DOHH2 (cell line): ENCODE results near the gene HFE.

ENCODE experiments used
- H3F3A ChIP-seq: fragments of 200-600 bp; sonication (generic), shearing (Covaris generic); 2 replicates; pipeline ENCODE4 v1.6.0; 2016; ENCODE audit warnings: antibody characterized with exemption, mild to moderate bottlenecking; ENCODE audit not compliant: control insufficient read depth, insufficient read depth
- H3K27ac ChIP-seq: fragments of 200-600 bp; sonication (generic); 2 replicates; pipeline ENCODE4 v1.5.1; 2014; ENCODE audit warnings: low read depth, mild to moderate bottlenecking, low read length, moderate library complexity
- H3K27me3 ChIP-seq: fragments of 200-600 bp; sonication (generic); 2 replicates; pipeline ENCODE4 v1.6.1; 2014; ENCODE audit warnings: mild to moderate bottlenecking, low read length, mixed read lengths; ENCODE audit not compliant: control insufficient read depth
- H3K36me3 ChIP-seq: fragments of 200-600 bp; sonication (generic); 2 replicates; pipeline ENCODE4 v1.6.1; 2014; ENCODE audit warnings: mild to moderate bottlenecking, low read length, moderate library complexity, mixed read lengths; ENCODE audit not compliant: control insufficient read depth
- H3K4me1 ChIP-seq: fragments of 200-600 bp; sonication (generic); 2 replicates; pipeline ENCODE4 v1.6.1; 2014; ENCODE audit warnings: mild to moderate bottlenecking, low read length, mixed read lengths; ENCODE audit not compliant: control insufficient read depth
- H3K4me2 ChIP-seq: fragments of 200-600 bp; sonication (generic); 2 replicates; pipeline ENCODE4 v1.6.0; 2014; ENCODE audit warnings: mild to moderate bottlenecking, low read length, moderate library complexity
- H3K4me3 ChIP-seq: fragments of 200-600 bp; sonication (generic); 2 replicates; pipeline ENCODE4 v1.5.1; 2014; ENCODE audit warnings: mild to moderate bottlenecking, low read length, mixed read lengths
- H3K79me2 ChIP-seq: fragments of 200-600 bp; sonication (generic); 2 replicates; pipeline ENCODE4 v1.6.1; 2014; ENCODE audit warnings: mild to moderate bottlenecking, low read length, mixed read lengths; ENCODE audit not compliant: control insufficient read depth
- H3K9me2 ChIP-seq: fragments of 200-600 bp; sonication (generic); replicated peaks from 2 replicates; pipeline ENCODE4 v1.6.1; 2014; ENCODE audit warnings: mild to moderate bottlenecking, low read length, mixed read lengths; ENCODE audit not compliant: control insufficient read depth
- H3K9me3 ChIP-seq: fragments of 200-600 bp; sonication (generic); 2 replicates; pipeline ENCODE4 v1.6.1; 2014; ENCODE audit warnings: antibody characterized with exemption, low read length, mixed read lengths; ENCODE audit not compliant: control insufficient read depth, insufficient read depth
- H4K20me1 ChIP-seq: fragments of 200-600 bp; sonication (generic); 2 replicates; pipeline ENCODE4 v1.6.0; 2014; ENCODE audit warnings: low read depth, mild to moderate bottlenecking, antibody characterized with exemption, low read length, moderate library complexity; ENCODE audit not compliant: control insufficient read depth, insufficient read depth
- EZH2phosphoT487 ChIP-seq: fragments of 200-600 bp; sonication (generic); IDR thresholded peaks from 2 replicates; pipeline ENCODE4 v1.6.1; 2017; ENCODE audit warnings: borderline replicate concordance, mild to moderate bottlenecking, antibody characterized with exemption, low read length, moderate library complexity, mixed read lengths
- TF ChIP-seq, protein P1 (sequence below): fragments of 200-600 bp; sonication (generic); IDR thresholded peaks from one replicate; pipeline ENCODE4 v1.5.1; 2014; ENCODE audit warnings: antibody characterized with exemption, mild to moderate bottlenecking, low read depth, low read length; ENCODE audit not compliant: poor library complexity, severe bottlenecking

Gene HFE

DNA sequence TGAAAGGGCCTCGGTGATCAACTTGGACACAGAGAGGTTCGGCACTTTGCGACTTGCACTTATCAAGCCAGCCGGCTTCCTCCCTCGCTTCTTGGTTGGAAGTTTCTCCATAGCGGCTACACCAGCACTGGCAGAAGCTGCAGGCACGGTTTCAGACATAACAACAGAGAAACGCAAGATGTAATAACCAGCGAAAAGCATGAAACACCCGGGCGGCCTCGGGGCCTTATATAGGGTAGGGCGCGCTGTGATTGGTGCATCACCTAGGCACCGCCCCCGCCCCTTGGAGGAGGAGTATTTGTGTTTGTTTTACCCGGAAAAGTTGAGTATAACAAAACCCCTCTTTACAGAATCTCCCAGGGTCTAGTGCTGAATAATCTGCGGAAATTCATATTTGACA lies 20.7 kb downstream of the HFE start:
- TF ChIP-seq, protein P1, sequence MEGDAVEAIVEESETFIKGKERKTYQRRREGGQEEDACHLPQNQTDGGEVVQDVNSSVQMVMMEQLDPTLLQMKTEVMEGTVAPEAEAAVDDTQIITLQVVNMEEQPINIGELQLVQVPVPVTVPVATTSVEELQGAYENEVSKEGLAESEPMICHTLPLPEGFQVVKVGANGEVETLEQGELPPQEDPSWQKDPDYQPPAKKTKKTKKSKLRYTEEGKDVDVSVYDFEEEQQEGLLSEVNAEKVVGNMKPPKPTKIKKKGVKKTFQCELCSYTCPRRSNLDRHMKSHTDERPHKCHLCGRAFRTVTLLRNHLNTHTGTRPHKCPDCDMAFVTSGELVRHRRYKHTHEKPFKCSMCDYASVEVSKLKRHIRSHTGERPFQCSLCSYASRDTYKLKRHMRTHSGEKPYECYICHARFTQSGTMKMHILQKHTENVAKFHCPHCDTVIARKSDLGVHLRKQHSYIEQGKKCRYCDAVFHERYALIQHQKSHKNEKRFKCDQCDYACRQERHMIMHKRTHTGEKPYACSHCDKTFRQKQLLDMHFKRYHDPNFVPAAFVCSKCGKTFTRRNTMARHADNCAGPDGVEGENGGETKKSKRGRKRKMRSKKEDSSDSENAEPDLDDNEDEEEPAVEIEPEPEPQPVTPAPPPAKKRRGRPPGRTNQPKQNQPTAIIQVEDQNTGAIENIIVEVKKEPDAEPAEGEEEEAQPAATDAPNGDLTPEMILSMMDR: no peak
- no peak for TF ChIP-seq EZH2phosphoT487
- Histone ChIP-seq H3K27ac (no peak overlapping the region), H4K20me1 (no peaks in the 10 kb centered on the region)

GRCh38 chr6:26109772-26110171 lies 22.5 kb downstream of the HFE start:
- Histone ChIP-seq H3K4me1 (peaks cover 5% of the 10 kb centered on the region), H3K9me2 (no peaks in the 10 kb centered on the region), H3K27ac (no peak overlapping the region), H3K36me3 (no peaks in the 10 kb centered on the region), H3K9me3 (no peaks in the 10 kb centered on the region), H3K4me3 (no peak overlapping the region), H3K4me2 (no peak overlapping the region), H3F3A (peaks cover 8% of the 10 kb centered on the region), H3K27me3 (no peaks in the 10 kb centered on the region), H4K20me1 (no peaks in the 10 kb centered on the region), H3K79me2 (no peaks in the 10 kb centered on the region)
- no peak for TF ChIP-seq EZH2phosphoT487
- TF ChIP-seq, protein P1: no peak

More for the DNA sequence above, 20.7 kb downstream of the HFE start:
- no peaks in the 10 kb centered on the region for H3K9me2 ChIP-seq
- peaks cover 16% of the 10 kb centered on the region for H3F3A ChIP-seq
- peaks cover 21% of the 10 kb centered on the region for H3K4me1 ChIP-seq
- no peaks in the 10 kb centered on the region for H3K79me2 ChIP-seq
- no peak overlapping the region for H3K4me2 ChIP-seq
- H3K27me3 ChIP-seq: no peaks in the 10 kb centered on the region
- H3K36me3 ChIP-seq: no peaks in the 10 kb centered on the region
- no peak overlapping the region for H3K4me3 ChIP-seq
- H3K9me3 ChIP-seq: no peaks in the 10 kb centered on the region

DNA sequence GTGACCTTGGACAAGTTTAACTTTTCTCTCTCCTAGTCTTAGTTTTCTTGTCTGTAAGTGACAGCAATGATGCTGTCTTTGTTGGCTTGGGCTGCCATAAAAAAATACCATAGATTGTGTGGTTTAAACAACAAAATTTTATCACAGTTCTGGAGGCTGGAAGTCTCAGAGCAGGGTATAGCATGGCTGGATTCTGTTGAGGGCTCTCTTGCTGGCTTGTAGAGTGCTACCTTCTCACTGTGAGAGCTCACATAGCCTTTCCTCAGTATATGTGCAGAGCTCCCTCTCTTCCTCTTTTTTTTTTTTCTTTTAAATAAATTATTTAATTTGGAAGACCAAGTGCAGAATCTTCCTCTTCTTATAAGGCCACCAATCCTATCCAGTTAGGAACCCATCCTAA lies 26.3 kb downstream of the HFE start:
- Histone ChIP-seq H4K20me1 (no peaks in the 10 kb centered on the region), H3K4me3 (no peak overlapping the region), H3K4me2 (no peak overlapping the region), H3K4me1 (peaks cover 3% of the 10 kb centered on the region), H3K9me2 (no peaks in the 10 kb centered on the region), H3K27me3 (no peaks in the 10 kb centered on the region), H3K9me3 (no peaks in the 10 kb centered on the region), H3F3A (no peaks in the 10 kb centered on the region; the same call in 1 of the 2 replicates), H3K36me3 (no peaks in the 10 kb centered on the region), H3K27ac (no peak overlapping the region), H3K79me2 (no peaks in the 10 kb centered on the region)
- TF ChIP-seq, protein P1: no peak
- no peak for TF ChIP-seq EZH2phosphoT487

DNA sequence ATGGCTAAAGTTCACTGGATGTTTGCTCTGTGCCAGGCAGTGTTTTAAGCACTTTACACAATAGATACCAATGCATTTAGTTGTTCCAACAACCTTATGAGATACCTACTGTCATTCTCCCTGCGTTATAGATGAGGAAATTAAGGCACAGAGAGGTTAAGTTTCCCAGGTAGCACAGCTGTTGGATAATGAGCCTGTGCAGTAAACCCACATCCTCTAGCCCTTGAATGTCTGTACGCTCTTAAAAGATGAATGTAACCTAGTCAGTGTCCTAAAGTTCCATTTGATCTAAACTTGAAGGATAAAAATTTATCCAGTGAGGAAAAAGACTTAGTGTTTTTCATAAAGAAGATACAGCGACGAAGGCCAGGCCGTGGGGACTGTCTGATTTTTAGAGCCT lies 28.0 kb downstream of the HFE start:
- no peaks in the 10 kb centered on the region for H3K79me2 ChIP-seq
- H3K4me3 ChIP-seq: no peak overlapping the region
- no peak overlapping the region for H3K4me2 ChIP-seq
- H3F3A ChIP-seq: no peaks in the 10 kb centered on the region; the same call in 1 of the 2 replicates
- no peaks in the 10 kb centered on the region for H3K27me3 ChIP-seq
- no peaks in the 10 kb centered on the region for H3K9me3 ChIP-seq
- TF ChIP-seq, protein P1: no peak
- no peak for TF ChIP-seq EZH2phosphoT487
- no peaks in the 10 kb centered on the region for H4K20me1 ChIP-seq
- H3K9me2 ChIP-seq: no peaks in the 10 kb centered on the region
- no peaks in the 10 kb centered on the region for H3K36me3 ChIP-seq
- no peak overlapping the region for H3K27ac ChIP-seq
- peaks cover 11% of the 10 kb centered on the region for H3K4me1 ChIP-seq
